Bronchial epithelial cell (primary cell): Measurements from ENCODE around the gene CHP1. TPM values are rescaled to one million over a fixed set of nuclear protein-coding genes. Genes with fewer than 3 reads are reported as not detected.
"Not testable (repeated sequence)": the region's sequence is repeated elsewhere in the genome, so short reads cannot be mapped to it uniquely, and the experiment has no call there.

Source experiments
- DNase-seq: peaks from one replicate; pipeline ENCODE4 v3.0.0-alpha.2; 2010; ENCODE audit warnings: low read depth
- FAIRE-seq: peaks from 2 replicates; lab custom pipeline; 2011; peaks lifted over from hg19 to GRCh38; lab: Jason Lieb, UNC
- H3K27me3 ChIP-seq: 2 replicates; pipeline ENCODE4 v1.5.1; 2011; ENCODE audit warnings: low read length; ENCODE audit not compliant: control insufficient read depth, insufficient read depth
- H3K36me3 ChIP-seq: 2 replicates; pipeline ENCODE4 v1.5.1; 2011; ENCODE audit warnings: low read length; ENCODE audit not compliant: control insufficient read depth, insufficient read depth
- H3K4me3 ChIP-seq: 2 replicates; pipeline ENCODE4 v1.5.1; 2011; ENCODE audit warnings: mild to moderate bottlenecking, low read depth, low read length, control low read depth
- CTCF ChIP-seq: IDR thresholded peaks from 2 replicates; pipeline ENCODE4 v1.5.1; 2011; ENCODE audit warnings: mild to moderate bottlenecking, moderate library complexity, low read length, control low read depth, inconsistent platforms; ENCODE audit not compliant: insufficient read depth, severe bottlenecking
- total RNA-seq: library from RNA; depleted of rRNA; stranded (reverse); fragments of >200 nt; gene quantifications from 2 replicates; pipeline ENCODE4 v1.2.1, GENCODE V29; 2014

CHP1 gene
- total RNA-seq, 1 donor from 2014 or later: 75.8 TPM

DNA sequence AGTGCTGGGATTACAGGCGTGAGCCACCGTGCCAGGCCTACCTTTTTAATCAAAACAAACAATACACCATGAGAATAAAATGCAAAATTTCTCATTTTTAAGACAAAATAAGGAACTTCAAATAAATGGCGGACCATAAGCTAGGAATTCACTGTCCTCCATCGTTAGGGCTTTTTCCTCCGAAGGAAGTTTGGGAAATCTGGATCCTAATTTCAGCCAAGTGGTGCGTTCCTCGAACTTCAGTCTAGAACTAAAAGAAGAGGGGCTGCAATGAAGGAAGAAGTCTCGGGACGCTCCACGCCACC is 771 bp upstream of the CHP1 start:
- peak overlapping the region; percentile 94 for H3K4me3 ChIP-seq
- no peak for TF ChIP-seq CTCF
- no peak for FAIRE-seq

GRCh38 chr15:41231422-41232226 is 556 bp downstream of the CHP1 start:
- TF ChIP-seq CTCF: no peak
- H3K4me3 ChIP-seq: peak overlapping the region; percentile 94
- H3K36me3 ChIP-seq: no peaks in the 10 kb centered on the region
- no peaks in the 10 kb centered on the region for H3K27me3 ChIP-seq
- DNase-seq: peak; percentile 15
- FAIRE-seq: no peak

More for the DNA sequence above, 771 bp upstream of the CHP1 start:
- H3K36me3 ChIP-seq: no peaks in the 10 kb centered on the region
- no peak for DNase-seq
- no peaks in the 10 kb centered on the region for H3K27me3 ChIP-seq

- H3K4me3 ChIP-seq: no peak overlapping the region
- peaks cover 1% of the 10 kb centered on the region for H3K36me3 ChIP-seq
- DNase-seq (peak; percentile 76), FAIRE-seq (no peak)
- no peak for TF ChIP-seq CTCF
- no peaks in the 10 kb centered on the region for H3K27me3 ChIP-seq
Observed at GRCh38 chr15:41233367-41233771, 2.3 kb downstream of the CHP1 start.

- not testable (repeated sequence) for DNase-seq, H3K36me3 ChIP-seq, H3K4me3 ChIP-seq, FAIRE-seq, H3K27me3 ChIP-seq
Observed at GRCh38 chr15:41235228-41235627, 4.2 kb downstream of the CHP1 start.

DNA sequence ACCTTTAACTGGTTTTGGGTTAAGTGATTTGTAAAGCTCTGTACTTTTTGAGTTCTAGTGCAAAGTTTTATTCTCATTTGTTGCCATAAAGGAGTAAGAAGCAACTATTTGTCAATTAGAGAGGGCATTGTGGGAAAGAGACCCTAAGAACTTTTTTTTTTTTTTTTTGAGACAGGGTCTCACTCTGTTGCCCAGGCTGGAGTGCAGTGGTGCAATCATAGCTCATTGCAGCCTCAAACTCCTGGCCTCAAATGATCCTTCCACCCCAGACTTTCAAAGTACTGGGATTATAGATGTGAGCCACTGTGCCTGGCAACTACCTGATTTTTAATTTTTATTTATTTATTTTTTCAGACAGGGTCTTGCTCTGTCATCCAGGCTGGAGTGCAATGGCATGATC is 4.9 kb downstream of the CHP1 start:
- no peak overlapping the region for H3K4me3 ChIP-seq
- H3K36me3 ChIP-seq: peaks cover 1% of the 10 kb centered on the region
- TF ChIP-seq CTCF: no peak
- no peaks in the 10 kb centered on the region for H3K27me3 ChIP-seq
- DNase-seq: no peak
- FAIRE-seq: no peak

DNA sequence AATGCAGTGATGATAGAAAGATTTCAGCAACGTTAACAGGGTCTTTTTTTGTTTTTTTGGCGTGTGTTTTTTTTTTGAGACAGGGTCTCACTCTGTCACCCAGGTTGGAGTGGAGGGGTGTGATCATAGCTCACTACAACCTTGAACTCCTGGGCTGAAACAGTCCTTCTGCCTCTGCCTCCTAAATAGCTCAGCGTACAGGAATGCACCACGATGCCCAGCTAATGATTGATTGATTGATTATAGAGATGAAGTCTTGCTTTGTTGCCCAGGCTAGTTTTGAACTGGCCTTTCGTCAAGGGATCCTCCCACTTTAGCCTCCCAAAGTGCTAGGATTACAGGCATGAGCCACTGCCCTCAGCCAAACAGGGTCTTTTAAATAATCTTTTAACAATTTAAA is 7.0 kb downstream of the CHP1 start:
- H3K27me3 ChIP-seq: no peaks in the 10 kb centered on the region
- FAIRE-seq (no peak), DNase-seq (no peak)
- no peak for TF ChIP-seq CTCF
- peaks cover 7% of the 10 kb centered on the region for H3K36me3 ChIP-seq
- no peak overlapping the region for H3K4me3 ChIP-seq
